GF-D8 (cell line): ENCODE data around the gene OGFOD3.
A peak's percentile ranks its signal among the peaks of the same experiment; 100 is the strongest.

Source experiments
- DNase-seq: peaks from one replicate; lab custom pipeline; 2025; lab: John Stamatoyannopoulos, UW

The OGFOD3 gene

GRCh38 chr17:82405051-82405450 is 13.3 kb downstream of the OGFOD3 start:
- DNase-seq: no peak

- no peak for DNase-seq
These were observed 14.4 kb downstream of the OGFOD3 start for GRCh38 chr17:82403662-82404660.

- DNase-seq: no peak
These were observed 15.5 kb downstream of the OGFOD3 start for GRCh38 chr17:82402865-82403264.

DNA sequence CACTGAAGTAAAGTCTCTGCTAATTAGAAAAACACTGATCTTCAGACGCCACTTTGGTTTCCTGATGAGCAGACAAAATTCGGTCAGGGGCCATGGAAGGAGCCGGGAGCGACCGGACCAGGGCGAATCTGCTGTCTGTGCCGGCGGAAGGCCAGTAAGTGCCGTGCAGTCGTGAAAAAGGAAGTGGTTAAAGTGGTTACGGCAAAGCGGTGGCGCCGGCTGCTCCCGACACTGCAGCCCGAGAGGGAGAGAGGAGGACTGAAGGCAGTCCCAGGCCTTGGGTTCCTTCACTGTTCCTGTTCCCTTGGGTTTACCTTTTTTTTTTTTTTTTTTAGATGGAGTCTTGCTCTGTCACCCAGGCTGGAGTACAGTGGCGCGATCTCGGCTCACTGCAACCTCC is 17.6 kb downstream of the OGFOD3 start:
- peak; percentile 82 for DNase-seq

GRCh38 chr17:82400206-82400605 is 18.2 kb downstream of the OGFOD3 start:
- peak; percentile 79 for DNase-seq

DNA sequence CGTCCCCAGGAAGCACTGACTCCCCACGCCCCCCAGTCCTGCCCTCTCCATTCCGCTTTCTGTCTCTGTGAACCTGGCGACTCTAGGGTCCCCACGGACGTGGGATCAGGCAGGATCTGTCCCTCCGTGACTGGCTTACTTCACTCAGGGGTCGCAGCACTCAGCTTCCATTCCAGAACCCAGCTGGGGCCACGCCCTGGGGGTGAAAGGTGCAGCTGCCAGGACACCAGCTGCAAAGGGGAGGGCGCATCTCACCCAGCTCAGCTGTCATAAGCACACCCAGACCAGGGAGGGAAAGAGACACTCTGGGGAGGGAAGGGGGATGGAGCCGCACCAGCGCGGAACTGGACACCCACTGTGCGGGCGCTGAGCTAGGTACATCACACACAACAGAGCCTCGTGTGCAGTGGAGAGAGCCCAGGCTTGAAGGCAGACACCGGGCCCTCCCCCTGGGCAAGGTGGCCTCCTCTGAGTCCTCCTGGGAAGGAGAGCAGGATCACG is 18.7 kb downstream of the OGFOD3 start:
- DNase-seq: no peak

GRCh38 chr17:82399041-82399441 is 19.3 kb downstream of the OGFOD3 start:
- no peak for DNase-seq

DNA sequence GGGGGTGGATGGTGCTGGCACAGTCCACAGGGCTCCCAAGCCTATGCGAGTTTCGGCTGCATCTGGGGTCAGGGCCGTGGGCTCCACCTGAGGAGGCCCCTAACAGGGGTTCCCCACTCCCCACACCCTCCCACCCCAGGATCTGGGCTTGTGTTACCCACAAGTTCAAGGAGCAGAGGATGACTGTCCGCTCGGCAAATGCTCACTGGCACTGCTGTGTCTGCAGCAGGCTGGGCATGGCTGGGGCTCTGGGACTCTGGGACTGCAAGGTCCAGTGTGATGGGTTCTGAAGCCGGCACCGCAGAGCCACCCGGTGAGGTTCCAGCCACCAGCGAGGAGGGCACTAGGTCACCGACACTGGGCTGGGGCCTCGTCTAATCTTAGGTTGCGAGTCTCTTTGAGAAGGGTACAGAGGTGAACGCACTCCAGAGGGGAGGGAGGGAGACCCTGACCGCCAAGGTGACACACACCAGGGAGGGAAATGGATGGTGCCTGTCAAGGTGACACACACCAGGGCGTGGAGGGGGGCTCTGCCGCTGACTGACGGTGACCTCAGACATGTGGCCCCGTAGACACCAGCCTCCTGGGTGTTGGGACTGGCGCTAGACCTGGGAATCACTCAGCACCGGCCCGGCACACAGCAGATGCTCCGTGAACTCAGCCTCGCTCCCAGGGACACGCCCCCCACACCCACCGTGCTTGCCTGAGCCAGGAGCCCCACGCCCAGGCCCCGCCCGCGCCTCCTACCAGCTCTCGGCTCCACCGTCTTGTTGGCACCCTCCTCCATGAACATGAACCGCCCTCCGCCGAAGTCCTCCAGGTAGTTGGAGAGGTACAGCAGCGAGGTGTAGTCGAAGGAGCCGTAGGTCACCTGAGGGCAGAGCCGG is 20.7 kb downstream of the OGFOD3 start:
- no peak for DNase-seq

DNA sequence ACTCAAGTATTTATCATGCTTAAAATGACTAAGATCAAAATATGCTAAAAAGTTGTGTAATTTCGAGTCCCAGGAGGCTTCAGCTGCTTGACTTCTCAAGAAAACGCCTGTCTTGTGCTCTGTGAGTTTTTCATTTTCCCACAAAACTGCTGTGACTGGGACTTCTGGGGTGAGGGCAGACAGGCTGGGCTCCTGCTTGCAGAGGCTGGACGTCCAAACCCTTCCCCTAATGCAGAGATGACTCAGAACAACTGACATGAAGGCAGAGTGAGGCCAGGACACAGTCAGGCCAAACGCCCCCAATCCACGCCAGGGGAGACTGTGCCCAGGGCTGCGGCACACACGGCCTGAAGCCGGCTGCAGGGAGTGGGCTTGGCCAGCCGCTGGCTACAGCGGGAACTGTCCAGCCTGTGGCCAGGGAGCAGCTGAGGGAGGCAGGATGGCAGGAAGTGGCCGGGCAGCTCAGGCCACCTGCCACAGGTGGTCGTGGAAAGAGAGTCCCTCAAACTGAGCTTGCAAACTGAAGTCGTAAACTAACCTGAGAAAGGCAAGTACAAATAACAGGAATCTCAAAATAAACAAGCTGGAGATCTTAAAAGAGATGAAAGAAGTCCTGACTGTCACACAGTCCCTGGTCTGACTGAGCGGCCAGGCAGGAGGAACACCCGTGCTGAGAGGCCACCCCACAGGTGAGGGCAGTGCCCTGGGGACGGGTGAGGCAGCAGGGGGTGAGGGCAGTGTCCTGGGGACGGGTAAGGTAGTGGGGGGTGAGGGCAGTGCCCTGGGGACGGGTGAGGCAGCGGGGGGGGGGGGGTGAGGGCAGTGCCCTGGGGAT is 21.6 kb downstream of the OGFOD3 start:
- no peak for DNase-seq

DNA sequence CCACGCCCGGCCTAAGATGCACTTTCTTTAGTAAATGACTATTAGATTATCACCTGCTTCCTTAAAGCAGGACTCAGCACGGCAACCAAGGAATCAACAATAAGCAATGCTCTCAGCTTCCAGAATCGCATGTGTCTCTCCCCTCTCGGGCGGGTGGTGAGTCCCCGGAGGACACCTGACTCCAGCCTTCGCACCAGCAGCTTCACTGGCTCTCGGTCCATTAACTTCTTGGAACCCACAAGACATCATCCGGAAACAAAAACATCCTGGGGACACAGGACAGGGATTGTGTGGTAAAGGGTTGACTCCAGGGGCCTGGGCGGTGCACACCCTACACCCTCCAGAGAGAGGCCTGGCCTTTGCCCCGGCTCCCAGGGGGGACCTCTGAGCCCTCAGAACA is 24.1 kb downstream of the OGFOD3 start:
- no peak for DNase-seq

GRCh38 chr17:82392941-82393340 is 25.4 kb downstream of the OGFOD3 start:
- DNase-seq: no peak

- DNase-seq: no peak
These were observed 26.0 kb downstream of the OGFOD3 start for GRCh38 chr17:82392209-82392920.

DNA sequence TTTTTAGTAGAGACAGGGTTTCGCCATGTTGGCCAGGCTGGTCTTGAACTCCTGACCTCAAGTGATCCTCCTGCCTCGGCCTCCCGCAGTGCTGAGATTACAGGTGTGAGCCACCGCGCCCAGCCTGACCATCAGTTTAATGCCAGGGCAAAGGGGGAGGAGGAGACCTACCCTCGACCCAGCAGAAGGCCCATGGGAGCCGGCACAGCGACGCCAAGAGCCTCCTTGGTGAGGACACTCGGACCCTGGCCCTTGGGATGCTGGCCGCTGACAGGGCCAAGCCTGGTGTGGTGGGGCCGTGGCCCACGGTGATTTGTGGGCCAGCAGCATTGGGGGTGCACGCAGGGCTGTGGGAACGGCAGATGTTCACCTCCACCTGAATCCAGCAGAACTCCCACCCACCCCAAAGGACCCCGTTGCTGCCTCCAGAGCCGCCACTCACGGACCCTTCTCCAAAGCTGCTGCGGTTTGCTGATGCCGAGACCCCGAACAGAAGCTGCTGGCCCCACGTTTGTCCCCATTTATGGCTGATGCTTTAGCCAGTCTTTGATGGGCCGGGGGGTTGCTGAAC is 26.8 kb downstream of the OGFOD3 start:
- no peak for DNase-seq

DNA sequence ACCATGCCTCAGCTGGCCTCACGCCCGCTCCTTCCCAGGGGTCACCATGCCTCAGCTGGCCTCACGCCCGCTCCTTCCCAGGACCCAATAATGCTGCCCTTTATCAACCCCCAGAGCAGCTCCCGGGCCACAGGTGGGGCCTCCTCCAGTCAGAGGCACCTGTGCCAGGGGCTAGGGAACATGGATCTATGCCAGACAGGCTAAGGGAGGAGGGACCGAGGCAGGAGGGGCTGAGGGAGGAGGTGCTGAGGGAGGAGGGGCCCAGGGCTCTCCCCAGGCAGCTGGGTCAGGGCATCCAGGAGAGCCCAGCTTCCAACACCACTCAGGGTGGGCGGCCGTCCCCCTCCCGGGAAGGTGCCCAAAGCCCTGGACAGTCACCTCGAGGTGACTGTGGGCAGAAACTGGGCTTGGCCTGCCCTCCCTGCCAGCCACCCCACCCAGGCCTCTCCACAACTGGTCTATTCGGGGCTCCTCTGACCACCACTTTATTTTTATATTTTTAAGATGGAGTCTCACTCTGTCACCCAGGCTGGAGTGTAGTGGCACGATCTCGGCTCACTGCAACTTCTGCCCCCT is 27.4 kb downstream of the OGFOD3 start:
- DNase-seq: no peak

- no peak for DNase-seq
These were observed 28.1 kb downstream of the OGFOD3 start for GRCh38 chr17:82390015-82390859.

DNA sequence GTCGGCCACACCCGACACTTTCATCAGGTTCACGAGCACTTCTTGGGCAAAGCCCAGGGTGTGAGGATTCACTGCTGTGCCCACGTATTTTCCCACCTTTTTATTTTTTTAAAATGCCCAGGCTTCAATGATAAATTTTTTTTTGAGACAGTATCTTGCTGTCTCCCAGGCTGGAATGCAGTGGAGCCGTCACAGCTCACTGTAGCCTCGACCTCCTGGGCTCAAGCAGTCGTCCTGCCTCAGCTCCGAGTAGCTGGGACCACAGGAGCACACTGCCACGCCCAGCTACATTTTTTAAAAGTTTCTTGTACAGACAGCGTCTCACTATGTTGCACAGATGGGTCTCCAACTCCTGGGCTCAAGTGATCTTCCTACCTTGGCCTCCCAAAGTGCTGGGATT is 29.0 kb downstream of the OGFOD3 start:
- DNase-seq: no peak

- DNase-seq: no peak
These were observed 29.5 kb downstream of the OGFOD3 start for GRCh38 chr17:82388922-82389283.

DNA sequence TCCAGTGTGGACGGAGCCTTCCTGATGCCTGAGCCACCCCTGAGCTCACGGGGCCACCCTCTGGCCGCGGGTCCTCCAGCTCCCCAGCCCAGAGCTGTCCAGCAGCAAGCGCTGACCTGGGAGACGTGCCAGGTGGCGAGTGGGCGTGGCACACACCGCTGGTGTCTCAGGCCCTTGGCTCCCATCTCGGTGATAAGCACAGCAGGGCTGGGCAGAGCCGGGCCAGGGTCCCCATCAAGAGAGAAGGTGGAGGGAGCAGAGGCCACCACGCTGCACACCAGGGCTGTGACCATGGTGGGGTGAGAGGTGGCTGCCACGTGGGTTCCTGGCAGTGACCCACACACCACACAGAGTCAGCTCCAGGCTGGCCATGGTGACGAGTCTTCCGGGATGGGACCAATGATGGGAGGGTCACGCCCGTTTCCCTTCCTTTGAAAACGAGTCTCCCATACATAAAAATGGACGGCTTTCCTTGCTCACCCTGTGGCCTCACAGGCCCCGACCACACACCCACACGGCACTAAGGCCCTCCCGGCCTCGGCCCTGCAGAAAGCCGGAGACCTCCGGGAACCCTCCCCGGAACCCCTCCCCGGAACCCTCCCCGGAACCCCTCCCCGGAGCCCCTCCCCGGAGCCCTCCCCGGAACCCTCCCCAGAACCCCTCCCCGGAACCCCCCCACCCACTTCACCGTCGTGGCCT is 30.0 kb downstream of the OGFOD3 start:
- DNase-seq: no peak

DNA sequence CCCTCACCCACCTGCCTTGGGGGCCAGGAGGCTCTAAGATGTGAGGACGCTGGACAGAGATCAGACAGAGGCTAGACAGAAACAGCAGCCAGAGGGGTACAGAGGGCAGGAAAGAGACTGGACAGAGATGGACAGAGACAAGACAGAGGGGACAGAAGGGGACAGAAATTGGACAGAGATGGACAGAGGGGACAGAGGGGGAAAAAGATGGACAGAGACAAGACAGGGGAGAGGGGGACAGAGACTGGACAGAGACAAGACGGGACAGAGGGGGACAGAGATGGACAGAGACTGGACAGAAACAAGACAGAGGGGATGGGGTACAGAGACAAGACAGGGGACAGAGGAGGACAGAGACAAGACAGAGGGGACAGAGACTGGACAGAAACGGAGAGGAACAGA is 30.7 kb downstream of the OGFOD3 start:
- no peak for DNase-seq
